ENCODE results near the gene MT1G.

MT1G gene

GRCh38 chr16:56679818-56680217 lies 12.0 kb upstream of the MT1G start:
- Histone ChIP-seq H3K27me3 (ENCODE audit: insufficient read depth, low read length, poor library complexity, severe bottlenecking) (no peaks in the 10 kb centered on the region), H3K9me2 (replicated peaks; ENCODE audit: low read depth, low read length) (no peaks in the 10 kb centered on the region)

GRCh38 chr16:56679078-56679730 lies 11.3 kb upstream of the MT1G start:
- no peak overlapping the region for H3K4me2 ChIP-seq (ENCODE audit: low read depth, low read length, poor library complexity, severe bottlenecking)
- H3K9me2 ChIP-seq (replicated peaks; ENCODE audit: low read depth, low read length) = no peaks in the 10 kb centered on the region
- H2AFZ ChIP-seq (ENCODE audit: low read length) = no peak overlapping the region
- peaks cover 10% of the 10 kb centered on the region for H3K4me1 ChIP-seq (ENCODE audit: insufficient read depth, low read length, poor library complexity, severe bottlenecking)
- TF ChIP-seq EZH2phosphoT487 (IDR thresholded peaks at IDR 0.05; ENCODE audit: borderline replicate concordance) (no peak), CTCF (conservative IDR thresholded peaks at IDR 0.05; ENCODE audit: low read length) (no peak)
- no peaks in the 10 kb centered on the region for H3K9me3 ChIP-seq (ENCODE audit: insufficient read depth, low read depth, low read length)
- H3K27me3 ChIP-seq (ENCODE audit: insufficient read depth, low read length, poor library complexity, severe bottlenecking) = no peaks in the 10 kb centered on the region
- H3K9ac ChIP-seq (ENCODE audit: low read depth, low read length, poor library complexity, severe bottlenecking) = no peak overlapping the region
- no peaks in the 10 kb centered on the region for H3K36me3 ChIP-seq (ENCODE audit: insufficient read depth, low read length)
- H4K20me1 ChIP-seq (ENCODE audit: insufficient read depth, low read length, poor library complexity, severe bottlenecking) = no peaks in the 10 kb centered on the region
- H3F3A ChIP-seq (ENCODE audit: low read depth) = no peaks in the 10 kb centered on the region
- no peak overlapping the region for H3K4me3 ChIP-seq (ENCODE audit: low read length, poor library complexity, severe bottlenecking)
- H3K79me2 ChIP-seq (ENCODE audit: insufficient read depth, low read length) = peaks cover 5% of the 10 kb centered on the region; the same call in 1 of the 2 replicates

More at GRCh38 chr16:56679818-56680217, 12.0 kb upstream of the MT1G start:
- Histone ChIP-seq H3K4me1 (ENCODE audit: insufficient read depth, low read length, poor library complexity, severe bottlenecking) (peaks cover 10% of the 10 kb centered on the region), H3K9ac (ENCODE audit: low read depth, low read length, poor library complexity, severe bottlenecking) (no peak overlapping the region), H2AFZ (ENCODE audit: low read length) (no peak overlapping the region), H3K79me2 (ENCODE audit: insufficient read depth, low read length) (peaks cover 5% of the 10 kb centered on the region; the same call in 1 of the 2 replicates), H3K9me3 (ENCODE audit: insufficient read depth, low read depth, low read length) (no peaks in the 10 kb centered on the region), H3F3A (ENCODE audit: low read depth) (no peaks in the 10 kb centered on the region), H3K4me3 (ENCODE audit: low read length, poor library complexity, severe bottlenecking) (no peak overlapping the region), H4K20me1 (ENCODE audit: insufficient read depth, low read length, poor library complexity, severe bottlenecking) (no peaks in the 10 kb centered on the region), H3K36me3 (ENCODE audit: insufficient read depth, low read length) (no peaks in the 10 kb centered on the region), H3K4me2 (ENCODE audit: low read depth, low read length, poor library complexity, severe bottlenecking) (no peak overlapping the region)
- TF ChIP-seq EZH2phosphoT487 (IDR thresholded peaks at IDR 0.05; ENCODE audit: borderline replicate concordance) (no peak), CTCF (conservative IDR thresholded peaks at IDR 0.05; ENCODE audit: low read length) (no peak)

GRCh38 chr16:56677474-56677873 lies 9.6 kb upstream of the MT1G start:
- Histone ChIP-seq H3K9me2 (replicated peaks; ENCODE audit: low read depth, low read length) (no peaks in the 10 kb centered on the region), H3K79me2 (ENCODE audit: insufficient read depth, low read length) (no peaks in the 10 kb centered on the region), H3K36me3 (ENCODE audit: insufficient read depth, low read length) (no peaks in the 10 kb centered on the region), H2AFZ (ENCODE audit: low read length) (no peak overlapping the region), H3K4me1 (ENCODE audit: insufficient read depth, low read length, poor library complexity, severe bottlenecking) (peaks cover 2% of the 10 kb centered on the region), H3K9me3 (ENCODE audit: insufficient read depth, low read depth, low read length) (no peaks in the 10 kb centered on the region), H3K27me3 (ENCODE audit: insufficient read depth, low read length, poor library complexity, severe bottlenecking) (no peaks in the 10 kb centered on the region), H3K4me3 (ENCODE audit: low read length, poor library complexity, severe bottlenecking) (no peak overlapping the region), H3K4me2 (ENCODE audit: low read depth, low read length, poor library complexity, severe bottlenecking) (no peak overlapping the region), H4K20me1 (ENCODE audit: insufficient read depth, low read length, poor library complexity, severe bottlenecking) (no peaks in the 10 kb centered on the region), H3K9ac (ENCODE audit: low read depth, low read length, poor library complexity, severe bottlenecking) (no peak overlapping the region), H3F3A (ENCODE audit: low read depth) (no peaks in the 10 kb centered on the region)
- TF ChIP-seq CTCF (conservative IDR thresholded peaks at IDR 0.05; ENCODE audit: low read length) = no peak
- TF ChIP-seq EZH2phosphoT487 (IDR thresholded peaks at IDR 0.05; ENCODE audit: borderline replicate concordance) = no peak

Data from Loucy (cell line).